Endothelial cell of umbilical vein (primary cell): Measurements from ENCODE around the gene ZFHX2. TPM values are rescaled to one million over a fixed set of nuclear protein-coding genes. Genes with fewer than 3 reads are reported as not detected.

Experiments used
- BruUV-seq: library from RNA; stranded (reverse); fragments of 400-500 nt; replicated peaks from 2 replicates; lab custom pipeline; 2021; lab: Mats Ljungman, UMichigan
- CTCF ChIA-PET: fragments of 300-600, 350-600 bp; sonication (Branson Sonifier 250); formaldehyde crosslinking; loops from one replicate; lab custom pipeline; 2021; ENCODE audit warnings: antibody characterized with exemption, inconsistent platforms; lab: Charles Lee
- POLR2A ChIA-PET: fragments of 300-600, 350-600 bp; sonication (Branson Sonifier 250); formaldehyde crosslinking; loops from one replicate; lab custom pipeline; 2021; ENCODE audit warnings: antibody characterized with exemption, inconsistent platforms; lab: Charles Lee
- DNase-seq: peaks from one replicate; pipeline ENCODE4 v3.0.0-alpha.2; 2011; ENCODE audit warnings: low read depth, low spot score
- FAIRE-seq: peaks from 2 replicates; lab custom pipeline; 2011; peaks lifted over from hg19 to GRCh38; lab: Jason Lieb, UNC
- H2AFZ ChIP-seq: 2 replicates; pipeline ENCODE4 v1.6.0; 2012; ENCODE audit warnings: low read depth, low read length, control low read depth, inconsistent platforms
- H3K27ac ChIP-seq: 2 replicates; pipeline ENCODE4 v1.5.1; 2011; ENCODE audit warnings: low read depth, mild to moderate bottlenecking, control low read depth, low read length, moderate library complexity; ENCODE audit not compliant: insufficient read depth
- H3K27me3 ChIP-seq, 2 experiments: 2 replicates each; pipeline versions ENCODE4 v1.6.0 to v1.6.1; 2011; ENCODE audit warnings: low read length in 2 of 2, mixed read lengths in 1 of 2; ENCODE audit not compliant: control insufficient read depth in 2 of 2, insufficient read depth in 2 of 2
- H3K36me3 ChIP-seq, 2 experiments: 2 replicates in 1 of 2; 3 replicates in 1 of 2; pipeline ENCODE4 v1.5.1; 2011; ENCODE audit warnings: low read length in 2 of 2, mild to moderate bottlenecking in 1 of 2, moderate library complexity in 1 of 2; ENCODE audit not compliant: control insufficient read depth in 2 of 2, insufficient read depth in 2 of 2; ENCODE audit errors: extremely low read depth in 1 of 2
- H3K4me1 ChIP-seq: 3 replicates; pipeline ENCODE4 v1.5.1; 2011; ENCODE audit warnings: mild to moderate bottlenecking, low read length; ENCODE audit not compliant: control insufficient read depth, insufficient read depth; ENCODE audit errors: extremely low read depth
- H3K4me2 ChIP-seq: 2 replicates; pipeline ENCODE4 v1.6.1; 2011; ENCODE audit warnings: low read length, control low read depth, mixed read lengths; ENCODE audit not compliant: insufficient read depth
- H3K4me3 ChIP-seq, 3 experiments: fragments of 200-600 bp in 1 of 3; sonication (generic), shearing (Covaris generic) in 1 of 3; replicated peaks in 1 of 3; 2 replicates each; pipeline ENCODE4 v1.5.1; 2011 to 2016; ENCODE audit warnings: control low read depth in 3 of 3, low read length in 3 of 3, mild to moderate bottlenecking in 2 of 3, inconsistent platforms in 1 of 3, low read depth in 1 of 3, moderate library complexity in 1 of 3; ENCODE audit not compliant: insufficient read depth in 1 of 3
- H3K79me2 ChIP-seq: 2 replicates; pipeline ENCODE4 v1.6.0; 2012; ENCODE audit warnings: low read length, inconsistent platforms; ENCODE audit not compliant: control insufficient read depth, insufficient read depth
- H3K9ac ChIP-seq: replicated peaks from 2 replicates; pipeline ENCODE3; 2011; ENCODE audit warnings: low read length, control low read depth; ENCODE audit not compliant: insufficient read depth; ENCODE audit errors: extremely low read depth
- H3K9me1 ChIP-seq: replicated peaks from 3 replicates; pipeline ENCODE4 v1.6.0; 2011; ENCODE audit warnings: mild to moderate bottlenecking, low read length; ENCODE audit not compliant: control insufficient read depth, insufficient read depth; ENCODE audit errors: extremely low read depth
- H3K9me3 ChIP-seq: replicated peaks from 2 replicates; pipeline ENCODE4 v1.5.1; 2012; ENCODE audit warnings: low read length, inconsistent platforms; ENCODE audit not compliant: control insufficient read depth, insufficient read depth
- H4K20me1 ChIP-seq: replicated peaks from 2 replicates; pipeline ENCODE3; 2011; ENCODE audit warnings: mild to moderate bottlenecking, low read length; ENCODE audit not compliant: control insufficient read depth, insufficient read depth; ENCODE audit errors: extremely low read depth
- EZH2 ChIP-seq: IDR thresholded peaks from 2 replicates; pipeline ENCODE4 v1.6.1; 2012; ENCODE audit warnings: borderline replicate concordance, low read depth, mild to moderate bottlenecking, moderate library complexity, low read length, inconsistent platforms; ENCODE audit not compliant: severe bottlenecking
- FOS ChIP-seq: IDR thresholded peaks from 2 replicates; pipeline ENCODE4 v1.6.1; 2011; ENCODE audit warnings: mild to moderate bottlenecking, low read length, moderate library complexity, borderline replicate concordance; ENCODE audit not compliant: insufficient read depth
- GATA2 ChIP-seq: IDR thresholded peaks from 2 replicates; pipeline ENCODE4 v1.7.0; 2011; ENCODE audit warnings: low read depth, mild to moderate bottlenecking, moderate library complexity, mixed read lengths, low read length; ENCODE audit not compliant: insufficient read length, insufficient read depth
- JUN ChIP-seq: IDR thresholded peaks from 2 replicates; pipeline ENCODE4 v1.6.1; 2011; ENCODE audit warnings: borderline replicate concordance, low read depth; ENCODE audit not compliant: insufficient read length, insufficient read depth
- MYC ChIP-seq: IDR thresholded peaks from one replicate; pipeline ENCODE4 v1.6.1; 2011; ENCODE audit warnings: mild to moderate bottlenecking, low read depth, low read length
- POLR2A ChIP-seq: IDR thresholded peaks from 2 replicates; pipeline ENCODE4 v1.6.1; 2012; ENCODE audit warnings: low read depth, mild to moderate bottlenecking, control low read depth, low read length
- POLR2AphosphoS5 ChIP-seq: IDR thresholded peaks from 2 replicates; pipeline ENCODE4 v1.6.1; 2012; ENCODE audit warnings: low read depth, mild to moderate bottlenecking, control low read depth, low read length, moderate library complexity; ENCODE audit not compliant: insufficient read depth
- dilution Hi-C: fragments of 300-500 bp; cut with MboI; formaldehyde crosslinking; loops from one replicate; pipeline ENCODE4 v1.15.0; 2019; ENCODE audit warnings: low sequenced_read_pairs; ENCODE audit not compliant: extremely low pct_ligation_motif_present
- intact Hi-C: fragments of 100-400 bp; cut with micrococcal nuclease; formaldehyde crosslinking; loops from one replicate; pipeline ENCODE4 v1.10.0; 2022
- polyA plus RNA-seq, 4 experiments: library from polyadenylated mRNA; depleted of rRNA in 3 of 4; stranded (reverse) in 3 of 4; unstranded in 1 of 4; fragments of >200 nt; gene quantifications; 2 replicates each; pipeline versions ENCODE4 v1.2.1 to v1.2.3, GENCODE V29; 2011 to 2012; ENCODE audit warnings: missing spikeins in 1 of 4
- total RNA-seq: library from RNA; stranded (reverse); gene quantifications from 2 replicates; pipeline ENCODE4 v1.2.3, GENCODE V29; 2021
- TF ChIP-seq, protein P1 (sequence below), 2 donors: IDR thresholded peaks; 1 replicate in 1 of 2; 2 replicates in 1 of 2; pipeline ENCODE4 v1.5.1; 2011; ENCODE audit warnings: low read length in 2 of 2, mild to moderate bottlenecking in 2 of 2, moderate library complexity in 2 of 2, control low read depth in 1 of 2, inconsistent platforms in 1 of 2, low read depth in 1 of 2; ENCODE audit not compliant: insufficient read depth in 1 of 2; ENCODE audit errors: extremely low read depth in 1 of 2
- TF ChIP-seq, protein P2 (sequence below): IDR thresholded peaks from 2 replicates; pipeline ENCODE4 v1.6.1; 2011; ENCODE audit not compliant: insufficient read depth, insufficient read length

ZFHX2 gene
- total and polyA plus RNA-seq, 2 donors (not counting 3 experiments of a cell fraction or from before 2014, with no cell fraction given) = 0.25 to 2.3 TPM

DNA sequence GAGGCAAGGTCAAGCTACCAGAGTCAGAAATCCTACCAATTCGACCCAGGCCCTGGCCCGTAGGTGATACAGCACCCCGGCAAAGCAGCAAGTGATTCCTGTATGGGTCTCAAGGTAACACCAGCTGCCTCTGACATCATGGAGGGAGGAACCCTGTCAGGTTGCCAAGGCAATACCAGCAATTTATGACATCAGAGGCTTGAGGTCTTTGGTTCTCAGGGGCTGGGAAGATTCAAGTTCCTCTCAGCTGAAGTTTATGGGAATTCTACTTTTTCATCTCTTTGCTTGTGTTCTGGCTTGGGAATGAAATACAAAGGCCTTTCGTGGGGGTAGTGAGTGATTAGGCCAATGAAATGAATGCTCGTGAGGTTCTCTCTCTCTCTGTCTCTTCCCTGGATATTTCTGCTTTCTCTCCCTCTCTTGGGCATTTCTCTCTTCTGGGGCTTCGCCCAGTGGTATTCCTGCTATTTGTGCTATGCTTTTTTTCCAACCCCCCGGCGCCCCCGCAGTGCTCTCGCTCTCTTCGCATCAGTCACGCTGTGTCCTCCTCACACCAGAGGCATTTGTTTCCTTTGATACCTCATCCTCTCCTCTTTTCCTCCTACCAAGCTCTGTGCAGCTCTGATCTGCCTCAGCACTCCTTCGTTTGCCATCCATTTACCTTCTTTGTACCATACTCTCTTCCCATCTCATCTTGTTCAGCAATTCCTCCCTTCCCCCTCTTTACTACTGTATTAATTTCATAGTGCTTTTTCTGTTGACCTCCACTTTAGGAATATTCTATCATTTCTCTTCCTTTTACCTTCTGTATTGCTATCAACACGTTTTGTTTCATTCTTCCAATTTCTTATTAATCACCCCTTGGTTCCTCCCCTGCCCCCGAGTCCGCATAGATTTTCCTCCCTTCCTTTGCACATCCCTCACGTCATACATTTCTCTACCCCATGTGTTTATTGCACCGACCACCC lies 2.9 kb downstream of the ZFHX2 start:
- dilution Hi-C loops = no loop called here
- BruUV-seq = no TSS peak
- Histone ChIP-seq H3K4me2 (no peak overlapping the region), H3K27me3 (peaks cover 23 to 25% of the 10 kb centered on the region in 2 experiments), H3K9me3 (no peaks in the 10 kb centered on the region), H3K27ac (no peak overlapping the region), H3K79me2 (no peaks in the 10 kb centered on the region), H3K9ac (no peak overlapping the region), H4K20me1 (no peaks in the 10 kb centered on the region), H3K4me1 (peaks cover 8% of the 10 kb centered on the region), H3K4me3 (no peak overlapping the region), H2AFZ (no peak overlapping the region), H3K36me3 (no peaks in the 10 kb centered on the region), H3K9me1 (no peaks in the 10 kb centered on the region)
- CTCF ChIA-PET = interaction anchor here (0.8 to 4.5 kb wide), 4 partner anchors 11 to 362 kb away, joined by 3 to 24 read pairs (median 6); no protein-coding TSS in a partner anchor
- intact Hi-C loops = no loop called here
- DNase-seq (no peak), FAIRE-seq (no peak)
- POLR2A ChIA-PET = no interaction called here
- TF ChIP-seq FOS = no peak
- TF ChIP-seq MYC = no peak
- no peak for TF ChIP-seq POLR2A
- TF ChIP-seq, protein P1, sequence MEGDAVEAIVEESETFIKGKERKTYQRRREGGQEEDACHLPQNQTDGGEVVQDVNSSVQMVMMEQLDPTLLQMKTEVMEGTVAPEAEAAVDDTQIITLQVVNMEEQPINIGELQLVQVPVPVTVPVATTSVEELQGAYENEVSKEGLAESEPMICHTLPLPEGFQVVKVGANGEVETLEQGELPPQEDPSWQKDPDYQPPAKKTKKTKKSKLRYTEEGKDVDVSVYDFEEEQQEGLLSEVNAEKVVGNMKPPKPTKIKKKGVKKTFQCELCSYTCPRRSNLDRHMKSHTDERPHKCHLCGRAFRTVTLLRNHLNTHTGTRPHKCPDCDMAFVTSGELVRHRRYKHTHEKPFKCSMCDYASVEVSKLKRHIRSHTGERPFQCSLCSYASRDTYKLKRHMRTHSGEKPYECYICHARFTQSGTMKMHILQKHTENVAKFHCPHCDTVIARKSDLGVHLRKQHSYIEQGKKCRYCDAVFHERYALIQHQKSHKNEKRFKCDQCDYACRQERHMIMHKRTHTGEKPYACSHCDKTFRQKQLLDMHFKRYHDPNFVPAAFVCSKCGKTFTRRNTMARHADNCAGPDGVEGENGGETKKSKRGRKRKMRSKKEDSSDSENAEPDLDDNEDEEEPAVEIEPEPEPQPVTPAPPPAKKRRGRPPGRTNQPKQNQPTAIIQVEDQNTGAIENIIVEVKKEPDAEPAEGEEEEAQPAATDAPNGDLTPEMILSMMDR (IDR thresholded peaks at IDR 0.05; ENCODE audit: extremely low read depth in 1 of 2, insufficient read depth in 1 of 2, low read depth in 1 of 2, low read length in 2 of 2) = no peak
- TF ChIP-seq POLR2AphosphoS5 = no peak
- TF ChIP-seq EZH2 = no peak
- TF ChIP-seq JUN = no peak
- TF ChIP-seq, protein P2, sequence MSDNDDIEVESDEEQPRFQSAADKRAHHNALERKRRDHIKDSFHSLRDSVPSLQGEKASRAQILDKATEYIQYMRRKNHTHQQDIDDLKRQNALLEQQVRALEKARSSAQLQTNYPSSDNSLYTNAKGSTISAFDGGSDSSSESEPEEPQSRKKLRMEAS = no peak
- no peak for TF ChIP-seq GATA2
